Measurements from ENCODE around the gene RNF8.

Gene RNF8

DNA sequence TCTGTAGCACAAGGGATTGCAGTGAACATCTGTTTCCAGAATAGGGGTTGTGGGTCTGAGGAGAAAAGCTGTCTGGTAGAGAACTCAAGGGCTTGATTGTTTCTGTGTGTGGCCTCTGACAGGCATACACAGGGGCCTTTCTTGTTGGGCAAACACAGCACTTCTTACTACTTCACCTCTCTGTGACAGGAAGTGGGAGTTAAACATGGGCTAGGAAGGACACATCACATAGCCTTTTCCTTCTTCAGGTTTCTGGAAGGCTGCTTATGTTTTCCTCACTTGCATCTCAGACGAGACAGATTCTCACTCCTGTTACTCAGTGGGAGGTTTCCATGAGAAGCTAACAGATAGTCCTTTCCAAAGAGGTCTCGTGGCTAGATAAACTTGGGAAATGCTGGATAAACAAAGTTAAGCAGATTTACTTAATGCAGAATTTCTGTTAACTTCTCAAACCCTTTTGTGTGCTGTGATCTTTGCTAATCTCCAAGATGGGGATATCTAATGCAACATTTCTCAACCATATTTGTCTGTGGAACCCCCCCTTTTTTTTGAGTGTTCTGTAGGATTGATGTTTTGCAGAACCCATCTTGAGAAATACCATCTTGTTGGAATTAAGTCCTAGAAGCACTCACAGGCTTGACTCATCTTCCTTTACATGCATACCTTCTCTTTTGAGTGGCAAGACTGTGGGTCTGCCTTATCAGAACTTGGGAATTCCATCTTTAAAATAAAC, 41.9 kb upstream of the RNF8 start:
- Histone ChIP-seq H3K36me3 (ENCODE audit: control insufficient read depth in 2 of 2, insufficient read depth in 1 of 2, low read length in 2 of 2) (peaks cover 12 to 49% of the 10 kb centered on the region in 2 experiments; a peak in 2 of 3 replicates), H3K27ac (ENCODE audit: extremely low read depth, low read depth, low read length) (no peak overlapping the region), H3K9me3 (ENCODE audit: control insufficient read depth, insufficient read depth, low read depth, low read length) (no peaks in the 10 kb centered on the region), H3K4me1 (ENCODE audit: control insufficient read depth, insufficient read depth, low read length) (peaks cover 5% of the 10 kb centered on the region), H3K4me3 (ENCODE audit: low read depth, low read length) (no peak overlapping the region)
- TF ChIP-seq, protein P1, sequence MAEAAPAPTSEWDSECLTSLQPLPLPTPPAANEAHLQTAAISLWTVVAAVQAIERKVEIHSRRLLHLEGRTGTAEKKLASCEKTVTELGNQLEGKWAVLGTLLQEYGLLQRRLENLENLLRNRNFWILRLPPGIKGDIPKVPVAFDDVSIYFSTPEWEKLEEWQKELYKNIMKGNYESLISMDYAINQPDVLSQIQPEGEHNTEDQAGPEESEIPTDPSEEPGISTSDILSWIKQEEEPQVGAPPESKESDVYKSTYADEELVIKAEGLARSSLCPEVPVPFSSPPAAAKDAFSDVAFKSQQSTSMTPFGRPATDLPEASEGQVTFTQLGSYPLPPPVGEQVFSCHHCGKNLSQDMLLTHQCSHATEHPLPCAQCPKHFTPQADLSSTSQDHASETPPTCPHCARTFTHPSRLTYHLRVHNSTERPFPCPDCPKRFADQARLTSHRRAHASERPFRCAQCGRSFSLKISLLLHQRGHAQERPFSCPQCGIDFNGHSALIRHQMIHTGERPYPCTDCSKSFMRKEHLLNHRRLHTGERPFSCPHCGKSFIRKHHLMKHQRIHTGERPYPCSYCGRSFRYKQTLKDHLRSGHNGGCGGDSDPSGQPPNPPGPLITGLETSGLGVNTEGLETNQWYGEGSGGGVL (tag by site-specific recombination; IDR thresholded peaks at IDR 0.05): no peak
- no peak for TF ChIP-seq ZNF510 (tag by site-specific recombination; IDR thresholded peaks at IDR 0.05; ENCODE audit: insufficient replicate concordance)
- TF ChIP-seq ZNF24 (tag by site-specific recombination; IDR thresholded peaks at IDR 0.05): no peak
- TF ChIP-seq SALL2 (tag by site-specific recombination; IDR thresholded peaks at IDR 0.05; ENCODE audit: borderline replicate concordance): no peak
- no peak for TF ChIP-seq ZNF626 (tag by site-specific recombination; IDR thresholded peaks at IDR 0.05)
- no peak for TF ChIP-seq ZNF426 (tag by site-specific recombination; IDR thresholded peaks at IDR 0.05)
- TF ChIP-seq ZNF292 (tag by site-specific recombination; IDR thresholded peaks at IDR 0.05; ENCODE audit: borderline replicate concordance, low read depth): no peak
- TF ChIP-seq KLF10 (tag by site-specific recombination; IDR thresholded peaks at IDR 0.05): no peak
- TF ChIP-seq, protein P2, sequence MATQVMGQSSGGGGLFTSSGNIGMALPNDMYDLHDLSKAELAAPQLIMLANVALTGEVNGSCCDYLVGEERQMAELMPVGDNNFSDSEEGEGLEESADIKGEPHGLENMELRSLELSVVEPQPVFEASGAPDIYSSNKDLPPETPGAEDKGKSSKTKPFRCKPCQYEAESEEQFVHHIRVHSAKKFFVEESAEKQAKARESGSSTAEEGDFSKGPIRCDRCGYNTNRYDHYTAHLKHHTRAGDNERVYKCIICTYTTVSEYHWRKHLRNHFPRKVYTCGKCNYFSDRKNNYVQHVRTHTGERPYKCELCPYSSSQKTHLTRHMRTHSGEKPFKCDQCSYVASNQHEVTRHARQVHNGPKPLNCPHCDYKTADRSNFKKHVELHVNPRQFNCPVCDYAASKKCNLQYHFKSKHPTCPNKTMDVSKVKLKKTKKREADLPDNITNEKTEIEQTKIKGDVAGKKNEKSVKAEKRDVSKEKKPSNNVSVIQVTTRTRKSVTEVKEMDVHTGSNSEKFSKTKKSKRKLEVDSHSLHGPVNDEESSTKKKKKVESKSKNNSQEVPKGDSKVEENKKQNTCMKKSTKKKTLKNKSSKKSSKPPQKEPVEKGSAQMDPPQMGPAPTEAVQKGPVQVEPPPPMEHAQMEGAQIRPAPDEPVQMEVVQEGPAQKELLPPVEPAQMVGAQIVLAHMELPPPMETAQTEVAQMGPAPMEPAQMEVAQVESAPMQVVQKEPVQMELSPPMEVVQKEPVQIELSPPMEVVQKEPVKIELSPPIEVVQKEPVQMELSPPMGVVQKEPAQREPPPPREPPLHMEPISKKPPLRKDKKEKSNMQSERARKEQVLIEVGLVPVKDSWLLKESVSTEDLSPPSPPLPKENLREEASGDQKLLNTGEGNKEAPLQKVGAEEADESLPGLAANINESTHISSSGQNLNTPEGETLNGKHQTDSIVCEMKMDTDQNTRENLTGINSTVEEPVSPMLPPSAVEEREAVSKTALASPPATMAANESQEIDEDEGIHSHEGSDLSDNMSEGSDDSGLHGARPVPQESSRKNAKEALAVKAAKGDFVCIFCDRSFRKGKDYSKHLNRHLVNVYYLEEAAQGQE (tag by site-specific recombination; IDR thresholded peaks at IDR 0.05): no peak
- no peak for TF ChIP-seq KLF16 (tag by site-specific recombination; IDR thresholded peaks at IDR 0.05)
- TF ChIP-seq, protein P3, sequence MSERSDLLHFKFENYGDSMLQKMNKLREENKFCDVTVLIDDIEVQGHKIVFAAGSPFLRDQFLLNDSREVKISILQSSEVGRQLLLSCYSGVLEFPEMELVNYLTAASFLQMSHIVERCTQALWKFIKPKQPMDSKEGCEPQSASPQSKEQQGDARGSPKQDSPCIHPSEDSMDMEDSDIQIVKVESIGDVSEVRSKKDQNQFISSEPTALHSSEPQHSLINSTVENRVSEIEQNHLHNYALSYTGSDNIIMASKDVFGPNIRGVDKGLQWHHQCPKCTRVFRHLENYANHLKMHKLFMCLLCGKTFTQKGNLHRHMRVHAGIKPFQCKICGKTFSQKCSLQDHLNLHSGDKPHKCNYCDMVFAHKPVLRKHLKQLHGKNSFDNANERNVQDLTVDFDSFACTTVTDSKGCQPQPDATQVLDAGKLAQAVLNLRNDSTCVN (tag by site-specific recombination; optimal IDR thresholded peaks at IDR 0.05): no peak
- no peak for TF ChIP-seq ZNF302 (tag by site-specific recombination; IDR thresholded peaks at IDR 0.05; ENCODE audit: low read depth)
- no peak for TF ChIP-seq ZNF555 (tag by site-specific recombination; conservative IDR thresholded peaks at IDR 0.05)
- no peak for TF ChIP-seq ZNF155 (tag by site-specific recombination; IDR thresholded peaks at IDR 0.05)
- TF ChIP-seq, protein P4, sequence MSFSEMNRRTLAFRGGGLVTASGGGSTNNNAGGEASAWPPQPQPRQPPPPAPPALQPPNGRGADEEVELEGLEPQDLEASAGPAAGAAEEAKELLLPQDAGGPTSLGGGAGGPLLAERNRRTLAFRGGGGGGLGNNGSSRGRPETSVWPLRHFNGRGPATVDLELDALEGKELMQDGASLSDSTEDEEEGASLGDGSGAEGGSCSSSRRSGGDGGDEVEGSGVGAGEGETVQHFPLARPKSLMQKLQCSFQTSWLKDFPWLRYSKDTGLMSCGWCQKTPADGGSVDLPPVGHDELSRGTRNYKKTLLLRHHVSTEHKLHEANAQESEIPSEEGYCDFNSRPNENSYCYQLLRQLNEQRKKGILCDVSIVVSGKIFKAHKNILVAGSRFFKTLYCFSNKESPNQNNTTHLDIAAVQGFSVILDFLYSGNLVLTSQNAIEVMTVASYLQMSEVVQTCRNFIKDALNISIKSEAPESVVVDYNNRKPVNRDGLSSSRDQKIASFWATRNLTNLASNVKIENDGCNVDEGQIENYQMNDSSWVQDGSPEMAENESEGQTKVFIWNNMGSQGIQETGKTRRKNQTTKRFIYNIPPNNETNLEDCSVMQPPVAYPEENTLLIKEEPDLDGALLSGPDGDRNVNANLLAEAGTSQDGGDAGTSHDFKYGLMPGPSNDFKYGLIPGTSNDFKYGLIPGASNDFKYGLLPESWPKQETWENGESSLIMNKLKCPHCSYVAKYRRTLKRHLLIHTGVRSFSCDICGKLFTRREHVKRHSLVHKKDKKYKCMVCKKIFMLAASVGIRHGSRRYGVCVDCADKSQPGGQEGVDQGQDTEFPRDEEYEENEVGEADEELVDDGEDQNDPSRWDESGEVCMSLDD (tag by site-specific recombination; IDR thresholded peaks at IDR 0.05): no peak
- no peak for TF ChIP-seq BCL11A (tag by site-specific recombination; IDR thresholded peaks at IDR 0.05; ENCODE audit: low read depth)
- ChIA-PET POLR2A (no interaction called here), CTCF (interaction anchor here (0.7 to 10.6 kb wide), 4 partner anchors 13 to 102 kb away, joined by 3 to 103 read pairs (median 4); no protein-coding TSS in a partner anchor)

All from HEK293 (cell line).